NCI-H2107 (cell line): ENCODE measurements around the gene SPNS1.
"Not testable (repeated sequence)": the region's sequence is repeated elsewhere in the genome, so short reads cannot be mapped to it uniquely, and the experiment has no call there.

Source experiments
- DNase-seq: peaks from one replicate; lab custom pipeline; 2025; lab: John Stamatoyannopoulos, UW

Gene SPNS1

GRCh38 chr16:28990375-28991040 is 15.9 kb downstream of the SPNS1 start:
- no peak for DNase-seq

GRCh38 chr16:28991687-28992086 is 17.1 kb downstream of the SPNS1 start:
- no peak for DNase-seq

GRCh38 chr16:28992496-28992895 is 17.9 kb downstream of the SPNS1 start:
- no peak for DNase-seq

GRCh38 chr16:28998837-28999236 is 24.3 kb downstream of the SPNS1 start:
- DNase-seq, result no peak

GRCh38 chr16:28999577-28999976 is 25.0 kb downstream of the SPNS1 start:
- DNase-seq, result no peak

GRCh38 chr16:29000019-29000418 is 25.4 kb downstream of the SPNS1 start:
- no peak for DNase-seq

GRCh38 chr16:29004496-29005139 is 30.0 kb downstream of the SPNS1 start:
- DNase-seq, result not testable (repeated sequence)

- no peak for DNase-seq
Observed at GRCh38 chr16:29007730-29008593, 33.4 kb downstream of the SPNS1 start.

GRCh38 chr16:29009050-29009837 is 34.7 kb downstream of the SPNS1 start:
- no peak for DNase-seq

GRCh38 chr16:29009838-29010166 is 35.2 kb downstream of the SPNS1 start:
- DNase-seq, result no peak

- DNase-seq, result no peak
Observed at GRCh38 chr16:29011112-29011511, 36.5 kb downstream of the SPNS1 start.

- DNase-seq, result no peak
Observed at GRCh38 chr16:29011851-29012250, 37.3 kb downstream of the SPNS1 start.

GRCh38 chr16:29012913-29013553 is 38.5 kb downstream of the SPNS1 start:
- no peak for DNase-seq

GRCh38 chr16:29014561-29015069 is 40.0 kb downstream of the SPNS1 start:
- DNase-seq, result no peak

- no peak for DNase-seq
Observed at GRCh38 chr16:29022196-29022595, 47.6 kb downstream of the SPNS1 start.

GRCh38 chr16:29023279-29024277 is 49.0 kb downstream of the SPNS1 start:
- no peak for DNase-seq

GRCh38 chr16:29024278-29024677 is 49.7 kb downstream of the SPNS1 start:
- DNase-seq, result no peak

- DNase-seq, result no peak
Observed at GRCh38 chr16:29025218-29025617, 50.6 kb downstream of the SPNS1 start.

GRCh38 chr16:29025735-29026134 is 51.2 kb downstream of the SPNS1 start:
- no peak for DNase-seq

GRCh38 chr16:29028457-29029167 is 54.0 kb downstream of the SPNS1 start:
- DNase-seq, result no peak
